ENCODE results near the gene PHC2.

Gene PHC2

DNA sequence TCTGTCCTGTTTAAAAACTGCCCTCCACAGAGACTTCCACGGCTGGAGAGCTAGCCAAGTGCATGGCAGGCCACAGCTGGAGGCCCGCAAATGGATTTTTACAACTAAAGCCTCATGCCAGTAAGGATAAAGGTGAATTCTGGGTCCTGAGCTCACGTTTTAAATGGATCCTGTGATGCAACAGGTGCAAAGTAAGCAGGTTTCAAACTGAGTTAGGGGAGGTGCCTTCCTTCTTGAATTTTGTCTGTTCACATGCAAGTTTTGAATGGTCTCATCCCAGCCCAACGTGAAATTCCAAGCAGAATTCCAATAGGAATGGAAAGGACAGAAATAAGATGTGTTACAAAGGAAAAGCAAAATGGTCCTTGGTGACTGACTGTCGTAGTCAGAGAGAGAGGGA is 73.8 kb downstream of the PHC2 start:
- no peak overlapping the region for H3K4me3 ChIP-seq (ENCODE audit: low read depth, low read length)
- DNase-seq (ENCODE audit: low read depth) = no peak
- TF ChIP-seq, protein P1, sequence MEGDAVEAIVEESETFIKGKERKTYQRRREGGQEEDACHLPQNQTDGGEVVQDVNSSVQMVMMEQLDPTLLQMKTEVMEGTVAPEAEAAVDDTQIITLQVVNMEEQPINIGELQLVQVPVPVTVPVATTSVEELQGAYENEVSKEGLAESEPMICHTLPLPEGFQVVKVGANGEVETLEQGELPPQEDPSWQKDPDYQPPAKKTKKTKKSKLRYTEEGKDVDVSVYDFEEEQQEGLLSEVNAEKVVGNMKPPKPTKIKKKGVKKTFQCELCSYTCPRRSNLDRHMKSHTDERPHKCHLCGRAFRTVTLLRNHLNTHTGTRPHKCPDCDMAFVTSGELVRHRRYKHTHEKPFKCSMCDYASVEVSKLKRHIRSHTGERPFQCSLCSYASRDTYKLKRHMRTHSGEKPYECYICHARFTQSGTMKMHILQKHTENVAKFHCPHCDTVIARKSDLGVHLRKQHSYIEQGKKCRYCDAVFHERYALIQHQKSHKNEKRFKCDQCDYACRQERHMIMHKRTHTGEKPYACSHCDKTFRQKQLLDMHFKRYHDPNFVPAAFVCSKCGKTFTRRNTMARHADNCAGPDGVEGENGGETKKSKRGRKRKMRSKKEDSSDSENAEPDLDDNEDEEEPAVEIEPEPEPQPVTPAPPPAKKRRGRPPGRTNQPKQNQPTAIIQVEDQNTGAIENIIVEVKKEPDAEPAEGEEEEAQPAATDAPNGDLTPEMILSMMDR (IDR thresholded peaks at IDR 0.05; ENCODE audit: low read depth, low read length, missing control alignments) = no peak

DNA sequence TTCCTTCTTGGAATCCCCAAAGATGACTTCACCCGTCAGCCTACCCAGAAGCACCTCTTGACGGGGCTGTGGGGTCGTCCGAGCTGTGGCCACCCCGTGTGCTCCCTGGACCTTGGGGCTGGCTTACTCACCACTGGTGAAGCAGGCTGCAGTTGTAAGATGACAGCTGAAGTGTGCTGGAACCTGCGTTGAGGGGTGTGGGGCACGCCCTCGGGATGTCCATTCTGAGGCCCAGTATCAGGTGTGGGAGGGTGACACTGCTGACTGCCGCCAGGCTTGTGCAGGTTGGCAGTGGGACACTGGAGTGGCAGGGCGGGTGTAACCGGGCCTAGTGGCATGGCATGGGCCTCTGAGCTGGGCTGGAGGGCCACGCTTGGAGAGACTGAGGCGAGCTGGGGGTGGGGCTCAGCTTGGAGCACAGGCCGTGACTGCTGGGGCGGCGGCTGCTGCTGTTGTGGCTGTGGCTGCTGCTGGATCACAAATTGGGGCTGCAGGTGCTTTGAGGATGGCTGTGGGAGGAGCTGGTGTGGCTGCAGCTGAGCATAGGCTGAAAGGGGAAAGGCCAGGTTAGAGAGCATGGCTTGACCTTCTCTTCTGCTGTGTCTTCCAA is 76.1 kb downstream of the PHC2 start:
- no peak for DNase-seq (ENCODE audit: low read depth)
- TF ChIP-seq, protein P1 (IDR thresholded peaks at IDR 0.05; ENCODE audit: low read depth, low read length, missing control alignments) = no peak

DNA sequence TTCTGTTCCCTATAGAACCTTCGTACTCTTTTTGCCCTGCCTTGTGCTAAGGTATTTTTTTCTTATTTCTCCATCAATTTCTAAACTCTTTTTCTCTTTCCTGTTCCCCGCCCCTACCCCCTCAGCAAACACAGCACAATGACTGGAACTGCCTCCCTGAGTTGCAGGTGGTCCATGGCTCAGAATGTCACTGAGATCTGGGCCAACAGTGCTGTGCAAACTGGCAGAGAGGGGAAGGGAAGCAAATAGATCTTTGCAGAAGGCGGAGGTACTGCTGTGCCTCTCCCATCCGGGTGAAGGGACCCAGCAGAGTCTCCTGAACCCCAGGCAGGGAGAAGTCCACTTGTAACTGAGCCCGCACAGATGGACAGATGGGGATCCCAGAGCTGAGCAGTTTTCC is 77.4 kb downstream of the PHC2 start:
- TF ChIP-seq, protein P1 (IDR thresholded peaks at IDR 0.05; ENCODE audit: low read depth, low read length, missing control alignments) = no peak
- H3K4me3 ChIP-seq (ENCODE audit: low read depth, low read length) = no peak overlapping the region
- no peak for DNase-seq (ENCODE audit: low read depth)

More for the DNA sequence above, 76.1 kb downstream of the PHC2 start:
- no peak overlapping the region for H3K4me3 ChIP-seq (ENCODE audit: low read depth, low read length)

- DNase-seq (ENCODE audit: low read depth) = no peak
- TF ChIP-seq, protein P1 (IDR thresholded peaks at IDR 0.05; ENCODE audit: low read depth, low read length, missing control alignments) = no peak
- H3K4me3 ChIP-seq (ENCODE audit: low read depth, low read length) = no peak overlapping the region
Measured at GRCh38 chr1:33351281-33351660, 79.6 kb downstream of the PHC2 start.

DNA sequence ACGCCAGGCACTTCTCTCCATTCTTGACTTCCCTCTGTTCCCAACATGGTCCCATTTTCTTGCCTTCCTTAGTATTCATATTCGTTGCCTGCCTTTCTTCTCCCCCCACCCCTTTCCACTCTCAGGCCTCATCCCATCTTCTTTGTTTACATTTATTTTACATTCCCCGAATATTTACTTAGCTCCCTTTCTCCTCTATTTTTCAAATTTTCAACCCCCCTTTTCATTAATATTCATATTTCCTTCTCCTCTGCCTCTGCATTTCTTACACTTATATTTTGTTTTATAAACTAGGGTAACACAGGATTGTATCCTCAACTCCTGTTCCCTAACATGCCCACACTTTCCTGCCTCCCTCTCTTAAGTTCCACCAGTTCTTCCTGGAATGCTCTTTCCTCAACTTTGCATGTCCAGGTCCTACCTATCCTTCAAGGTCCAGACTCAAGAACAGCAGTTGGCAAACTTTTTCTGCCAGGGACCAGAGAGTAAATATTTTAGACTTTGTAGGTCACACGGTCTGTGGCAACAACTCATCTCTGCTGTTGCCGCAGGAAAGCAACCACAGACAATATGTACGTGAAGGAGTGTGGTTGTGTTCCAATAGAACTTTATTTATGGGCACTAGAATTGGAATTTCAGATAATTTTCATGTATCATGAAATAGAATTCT is 80.1 kb downstream of the PHC2 start:
- peak overlapping the region; percentile 80 for H3K4me3 ChIP-seq (ENCODE audit: low read depth, low read length)
- TF ChIP-seq, protein P1 (IDR thresholded peaks at IDR 0.05; ENCODE audit: low read depth, low read length, missing control alignments) = no peak
- DNase-seq (ENCODE audit: low read depth) = no peak

- TF ChIP-seq, protein P1 (IDR thresholded peaks at IDR 0.05; ENCODE audit: low read depth, low read length, missing control alignments) = no peak
- DNase-seq (ENCODE audit: low read depth) = peak; percentile 40
- peak overlapping the region; percentile 87 for H3K4me3 ChIP-seq (ENCODE audit: low read depth, low read length)
Measured at GRCh38 chr1:33349778-33350610, 80.9 kb downstream of the PHC2 start.
